ENCODE results near the gene PHLDA2. TPM values are rescaled to one million over a fixed set of nuclear protein-coding genes. Genes with fewer than 3 reads are reported as not detected.

The PHLDA2 gene
- total and polyA plus RNA-seq, 7 donors = 1.7 to 37.9 (median 35.4) TPM; not detected in 3

GRCh38 chr11:2974272-2974671, 45.1 kb upstream of the PHLDA2 start:
- Histone ChIP-seq H3K36me3 (peaks cover 32 to 100% (median 56%) of the 10 kb centered on the region in 4 donors), H3K4me1 (no peaks in the 10 kb centered on the region)
- 96% methylated on average over 3 of the region's 3 CpGs for WGBS, 2 donors

DNA sequence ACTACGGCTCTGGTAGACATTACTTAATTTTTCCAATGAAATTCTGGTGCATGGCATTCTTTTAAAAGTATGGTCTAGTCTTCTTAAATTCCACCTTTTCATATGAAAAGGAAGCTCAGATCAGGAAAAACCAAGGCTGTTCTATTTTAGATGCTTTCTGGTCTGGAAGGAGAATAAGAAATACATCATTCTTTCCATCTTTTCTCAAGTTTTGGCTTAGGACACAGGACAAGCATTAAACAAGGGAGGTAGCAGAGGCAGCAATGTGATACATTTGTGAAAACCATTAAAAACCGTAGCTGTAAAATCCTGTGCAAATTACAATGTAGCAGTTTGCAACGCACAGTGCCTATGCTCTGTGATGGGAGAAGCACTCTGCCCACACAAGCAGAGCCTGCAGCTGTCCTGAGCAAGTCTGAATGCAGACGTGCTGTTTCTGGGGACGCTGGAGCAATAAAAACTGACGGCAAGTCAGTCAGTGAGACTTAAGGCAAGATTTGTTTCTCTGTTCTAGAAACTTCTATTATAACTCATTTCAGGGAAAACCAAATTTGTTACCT, 39.2 kb upstream of the PHLDA2 start:
- Histone ChIP-seq H3K27me3 (no peaks in the 10 kb centered on the region), H3K27ac (no peak overlapping the region), H3K4me1 (no peaks in the 10 kb centered on the region), H3K36me3 (peaks cover 39 to 100% (median 69%) of the 10 kb centered on the region in 4 donors), H3K4me3 (no peak overlapping the region), H3K9me3 (no peaks in the 10 kb centered on the region)
- 73 to 76% methylated on average over 6 of the region's 6 CpGs for WGBS, 2 donors
- TF ChIP-seq POLR2AphosphoS5 (IDR thresholded peaks at IDR 0.05) (no peak), POLR2A (IDR thresholded peaks at IDR 0.05) (no peak), CTCF (IDR thresholded peaks at IDR 0.05) (no peak), EP300 (IDR thresholded peaks at IDR 0.05) (no peak)
- intact Hi-C loops (cut with DNase I) = no loop called here
- no peak for DNase-seq

More at GRCh38 chr11:2974272-2974671, 45.1 kb upstream of the PHLDA2 start:
- TF ChIP-seq EP300 (IDR thresholded peaks at IDR 0.05) (no peak), CTCF (IDR thresholded peaks at IDR 0.05) (no peak), POLR2AphosphoS5 (IDR thresholded peaks at IDR 0.05) (no peak), POLR2A (IDR thresholded peaks at IDR 0.05) (no peak)
- Histone ChIP-seq H3K9me3 (no peaks in the 10 kb centered on the region), H3K27ac (no peak overlapping the region), H3K27me3 (no peaks in the 10 kb centered on the region), H3K4me3 (no peak overlapping the region)
- intact Hi-C loops (cut with DNase I) = no loop called here
- DNase-seq = no peak

GRCh38 chr11:2964782-2965181, 35.6 kb upstream of the PHLDA2 start:
- no peak for DNase-seq
- no peak for TF ChIP-seq POLR2AphosphoS5 (IDR thresholded peaks at IDR 0.05)
- TF ChIP-seq POLR2A (IDR thresholded peaks at IDR 0.05) = no peak
- TF ChIP-seq CTCF (IDR thresholded peaks at IDR 0.05) = no peak
- no peak for TF ChIP-seq EP300 (IDR thresholded peaks at IDR 0.05)
- H3K4me1 ChIP-seq = no peaks in the 10 kb centered on the region
- H3K27me3 ChIP-seq = no peaks in the 10 kb centered on the region
- no peak overlapping the region for H3K27ac ChIP-seq
- WGBS, 2 donors = 84 to 92% methylated on average over 4 of the region's 4 CpGs
- peaks cover 24 to 91% (median 72%) of the 10 kb centered on the region in 4 donors for H3K36me3 ChIP-seq
- no peaks in the 10 kb centered on the region for H3K9me3 ChIP-seq
- intact Hi-C loops (cut with DNase I) = no loop called here
- H3K4me3 ChIP-seq = no peak overlapping the region

- intact Hi-C loops (cut with DNase I) = no loop called here
- no peaks in the 10 kb centered on the region for H3K4me1 ChIP-seq
- no peaks in the 10 kb centered on the region for H3K27me3 ChIP-seq
- no peaks in the 10 kb centered on the region for H3K9me3 ChIP-seq
- H3K27ac ChIP-seq = no peak overlapping the region
- no peak overlapping the region for H3K4me3 ChIP-seq
- TF ChIP-seq CTCF (IDR thresholded peaks at IDR 0.05) (no peak), POLR2A (IDR thresholded peaks at IDR 0.05) (no peak), EP300 (IDR thresholded peaks at IDR 0.05) (no peak)
- H3K36me3 ChIP-seq = peaks cover 17 to 91% (median 67%) of the 10 kb centered on the region in 4 donors
- WGBS, 2 donors = 88 to 96% methylated on average over 6 of the region's 6 CpGs
- no peak for DNase-seq
Observed at GRCh38 chr11:2963761-2964160, 34.5 kb upstream of the PHLDA2 start.
